Activated T-cell treated with anti-CD3 and anti-CD28 coated beads, Interleukin-2, amount 50 U/mL, for 1 hour (primary cell): ENCODE results near the gene RBM15B.

ENCODE experiments used
- DNase-seq: peaks from one replicate; pipeline ENCODE4 v3.0.0-alpha.2; 2020

RBM15B gene

DNA sequence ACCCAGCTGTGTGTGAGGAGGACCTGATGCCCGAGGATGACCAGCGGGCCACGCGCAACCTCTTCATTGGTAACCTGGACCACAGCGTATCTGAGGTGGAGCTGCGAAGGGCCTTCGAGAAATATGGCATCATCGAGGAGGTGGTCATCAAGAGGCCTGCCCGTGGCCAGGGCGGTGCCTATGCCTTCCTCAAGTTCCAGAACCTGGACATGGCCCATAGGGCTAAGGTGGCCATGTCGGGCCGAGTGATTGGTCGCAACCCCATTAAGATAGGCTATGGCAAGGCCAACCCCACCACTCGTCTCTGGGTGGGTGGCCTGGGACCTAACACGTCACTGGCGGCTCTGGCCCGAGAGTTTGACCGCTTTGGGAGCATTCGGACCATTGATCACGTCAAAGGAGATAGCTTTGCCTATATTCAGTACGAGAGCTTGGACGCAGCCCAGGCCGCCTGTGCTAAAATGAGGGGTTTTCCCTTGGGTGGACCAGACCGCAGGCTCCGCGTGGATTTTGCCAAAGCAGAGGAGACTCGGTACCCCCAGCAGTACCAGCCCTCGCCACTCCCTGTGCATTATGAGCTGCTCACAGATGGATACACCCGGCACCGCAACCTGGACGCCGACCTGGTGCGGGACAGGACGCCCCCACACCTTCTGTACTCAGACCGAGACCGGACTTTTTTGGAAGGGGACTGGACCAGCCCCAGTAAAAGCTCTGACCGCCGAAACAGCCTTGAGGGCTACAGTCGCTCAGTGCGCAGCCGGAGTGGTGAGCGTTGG lies 1.5 kb downstream of the RBM15B start:
- no peak for DNase-seq

DNA sequence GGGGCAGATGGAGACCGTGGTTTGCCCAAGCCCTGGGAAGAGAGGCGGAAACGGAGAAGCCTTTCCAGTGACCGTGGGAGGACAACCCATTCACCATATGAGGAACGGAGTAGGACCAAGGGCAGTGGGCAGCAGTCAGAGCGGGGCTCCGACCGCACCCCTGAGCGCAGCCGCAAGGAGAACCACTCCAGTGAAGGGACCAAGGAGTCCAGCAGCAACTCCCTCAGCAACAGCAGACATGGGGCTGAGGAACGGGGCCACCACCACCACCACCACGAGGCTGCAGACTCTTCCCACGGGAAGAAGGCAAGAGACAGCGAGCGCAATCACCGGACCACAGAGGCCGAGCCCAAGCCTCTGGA lies 2.0 kb downstream of the RBM15B start:
- no peak for DNase-seq

DNA sequence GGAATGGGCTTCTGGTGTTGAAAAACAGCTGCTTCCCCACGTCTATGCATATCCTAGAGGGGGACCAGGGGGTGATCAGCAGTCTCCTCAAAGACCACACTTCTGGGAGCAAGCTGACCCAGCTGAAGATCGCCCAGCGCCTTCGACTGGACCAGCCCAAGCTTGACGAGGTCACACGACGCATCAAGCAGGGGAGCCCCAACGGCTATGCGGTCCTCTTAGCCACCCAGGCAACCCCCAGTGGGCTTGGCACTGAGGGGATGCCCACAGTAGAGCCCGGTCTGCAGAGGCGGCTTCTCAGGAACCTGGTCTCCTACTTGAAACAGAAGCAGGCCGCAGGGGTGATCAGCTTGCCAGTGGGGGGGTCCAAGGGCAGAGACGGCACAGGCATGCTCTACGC lies 2.5 kb downstream of the RBM15B start:
- no peak for DNase-seq

DNA sequence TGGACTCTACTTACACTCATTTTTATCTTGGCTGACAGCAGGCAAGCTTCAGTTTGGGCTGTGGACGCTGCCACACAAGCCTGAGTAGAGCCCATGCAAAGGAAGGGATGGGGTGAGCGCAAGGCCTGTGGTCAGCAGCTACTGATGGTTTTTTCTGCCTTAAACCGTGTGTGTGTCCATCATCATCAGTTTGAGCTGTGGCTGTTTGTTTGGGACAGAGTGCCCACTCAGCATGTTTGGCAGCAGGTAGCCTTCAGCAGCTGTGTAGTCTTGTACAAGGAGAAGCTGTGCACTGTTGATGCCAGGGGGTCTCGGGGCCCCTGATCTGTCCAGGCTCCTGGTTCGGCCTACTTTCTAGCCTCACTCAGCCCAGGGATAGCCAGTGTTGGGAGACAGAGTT lies 3.5 kb downstream of the RBM15B start:
- no peak for DNase-seq

DNA sequence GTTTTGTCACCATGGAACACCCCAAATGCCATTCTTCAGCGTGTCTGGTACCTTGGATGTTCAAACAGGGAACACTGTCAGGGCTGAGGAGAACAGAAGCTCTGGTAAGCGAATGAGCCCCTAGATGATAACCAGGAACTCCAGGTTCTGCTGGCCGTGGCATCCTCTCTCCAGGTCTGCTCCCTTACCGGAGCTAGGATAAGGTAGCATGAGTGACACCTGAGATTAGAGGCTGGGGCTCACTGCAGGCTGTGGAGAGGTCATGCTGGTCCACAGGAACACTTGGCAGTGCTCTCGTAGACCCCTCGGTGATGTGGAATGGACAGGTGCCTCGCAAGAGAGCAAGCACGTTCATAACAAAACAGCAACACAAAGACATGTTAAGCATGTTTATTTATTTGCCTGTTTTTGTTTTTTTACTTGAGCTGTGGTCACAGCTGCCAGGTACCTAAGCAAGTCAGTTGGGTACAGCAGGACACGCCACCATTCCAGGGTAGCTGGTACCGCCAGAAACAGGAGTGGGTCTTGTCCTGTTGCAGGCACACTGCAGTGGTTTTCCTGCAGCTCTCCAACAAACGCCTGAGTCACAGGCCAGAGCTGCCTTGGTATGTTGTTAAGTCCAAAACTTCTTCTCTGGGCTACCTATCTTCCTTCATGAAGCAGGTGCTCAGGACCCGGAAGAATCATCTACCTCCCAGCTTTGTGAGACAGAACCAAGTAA lies 4.6 kb downstream of the RBM15B start:
- DNase-seq: no peak

DNA sequence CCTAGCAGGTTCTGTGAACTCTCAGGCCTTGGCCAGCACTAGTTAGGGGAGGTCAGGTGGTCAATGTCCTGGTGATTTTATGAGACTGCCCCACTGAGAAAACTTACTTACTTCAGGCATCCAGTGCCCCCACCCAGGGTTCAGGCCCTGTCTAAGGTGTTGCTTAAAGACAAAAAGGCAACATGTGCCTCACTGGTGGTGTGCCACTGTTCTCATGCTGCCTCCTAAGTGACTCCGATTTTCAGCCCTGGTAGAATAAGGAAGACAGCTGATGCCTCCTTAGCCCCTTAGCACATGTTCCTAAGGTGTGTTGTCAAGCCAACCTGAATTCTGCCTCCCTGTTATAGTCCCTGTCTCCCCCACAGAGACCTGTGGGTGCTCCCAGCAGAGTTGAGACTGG lies 5.3 kb downstream of the RBM15B start:
- DNase-seq: no peak

DNA sequence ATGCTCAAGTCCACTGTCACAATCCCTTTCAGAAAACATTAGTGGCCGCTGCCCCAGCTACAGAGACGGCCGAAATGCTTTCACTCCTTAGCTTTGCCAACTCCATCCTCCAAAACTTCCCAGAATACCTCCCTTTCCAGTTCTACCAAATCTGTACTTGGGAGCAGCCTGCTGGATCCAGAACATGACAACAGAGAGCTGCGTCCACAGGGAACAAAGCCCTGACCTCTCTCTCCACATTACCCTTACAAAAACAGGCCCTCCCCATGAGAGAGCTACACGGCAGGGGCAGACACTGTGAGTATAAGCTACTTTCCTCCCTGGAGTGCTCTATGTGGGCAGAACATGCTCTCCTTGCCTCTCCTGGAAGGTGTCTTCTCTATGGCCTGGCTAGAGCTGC lies 6.3 kb downstream of the RBM15B start:
- DNase-seq: no peak

DNA sequence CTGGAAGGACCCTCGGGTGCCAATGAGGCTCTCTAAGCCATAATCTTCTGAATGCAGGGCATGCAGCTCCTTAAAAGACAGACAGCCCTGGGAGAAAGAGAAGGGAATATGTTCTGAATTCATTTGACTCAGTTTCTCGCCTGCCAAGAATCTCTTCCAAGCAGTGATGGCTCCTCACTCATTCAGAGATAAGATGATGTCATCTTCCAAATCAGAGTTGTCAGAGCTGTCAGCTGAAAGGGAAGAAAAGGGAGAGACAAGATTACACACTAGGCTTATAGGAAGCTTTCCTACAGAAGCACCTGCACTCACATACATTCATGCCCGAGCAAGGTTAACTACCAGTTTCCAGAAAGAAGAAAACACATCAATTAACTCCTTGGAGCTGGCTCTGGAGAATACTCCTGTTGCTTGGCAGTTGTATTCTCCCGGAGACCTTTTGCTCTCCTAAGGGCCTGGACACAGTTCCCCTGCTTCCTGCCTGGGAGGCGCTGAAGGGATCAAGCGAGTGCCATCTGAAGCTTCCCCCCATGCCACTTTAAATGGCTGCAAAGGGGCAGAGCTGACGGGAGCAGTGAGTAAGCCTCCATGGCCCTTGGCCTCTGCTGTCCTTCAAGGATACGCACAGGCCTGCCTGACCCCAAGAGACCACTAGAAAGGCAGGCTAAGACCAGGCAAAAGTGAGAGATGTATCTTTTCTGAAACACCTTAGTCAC lies 7.7 kb downstream of the RBM15B start:
- DNase-seq: no peak

DNA sequence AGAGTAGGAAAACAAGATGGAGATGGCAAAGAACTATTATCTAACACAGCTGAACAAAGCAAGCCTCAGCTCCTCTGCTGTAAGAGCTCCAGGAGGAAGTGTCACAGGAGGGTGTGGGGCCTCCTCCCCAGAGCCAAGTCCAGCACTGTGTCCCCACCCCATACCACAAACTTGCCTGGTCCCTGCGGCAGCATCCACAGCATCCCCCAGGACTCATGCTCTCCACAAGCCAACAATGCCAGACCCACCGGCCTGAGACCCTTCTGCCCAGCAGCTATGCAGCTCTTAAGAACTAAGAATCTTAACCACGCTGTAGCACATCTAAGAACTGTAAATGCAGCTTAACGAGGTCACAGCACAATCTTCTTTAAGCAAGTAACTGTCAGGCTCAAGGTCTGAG lies 9.1 kb downstream of the RBM15B start:
- DNase-seq: no peak

DNA sequence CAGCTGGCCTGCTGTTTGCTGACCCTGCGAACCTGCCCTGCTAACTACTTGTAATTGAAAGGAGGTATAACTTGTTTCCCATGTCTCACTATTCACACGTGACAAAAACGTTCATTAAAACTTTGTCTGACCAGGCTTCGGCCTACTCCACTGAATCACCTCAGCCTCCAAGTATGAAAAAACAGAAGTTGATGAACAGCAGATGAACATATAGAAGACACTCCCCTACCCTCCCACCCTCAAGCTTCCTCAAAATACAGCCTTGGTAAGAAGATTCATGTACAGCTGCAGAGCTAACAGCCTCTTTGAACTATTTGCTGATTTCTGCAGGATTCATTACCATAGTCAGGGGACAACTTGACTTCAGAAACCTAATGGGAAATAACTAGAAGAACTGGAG lies 10.7 kb downstream of the RBM15B start:
- DNase-seq: no peak

DNA sequence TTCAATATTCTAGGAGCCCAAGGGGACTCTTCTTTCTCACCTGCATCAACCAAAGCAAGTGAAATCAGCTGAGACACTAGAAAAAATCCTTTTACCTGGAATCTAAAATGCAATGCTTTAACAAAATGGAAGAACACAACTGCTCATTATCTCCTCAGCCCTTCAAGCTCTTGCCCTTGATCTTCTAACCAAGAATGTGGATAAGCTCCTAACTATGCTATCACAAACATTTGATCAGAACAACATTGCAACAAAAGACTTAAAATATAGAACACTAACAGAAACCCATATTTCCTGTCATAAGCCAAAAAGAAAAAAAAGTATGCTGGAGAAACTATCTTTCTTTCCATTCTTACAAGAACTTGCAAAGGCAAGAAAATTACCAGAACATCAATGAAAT lies 12.6 kb downstream of the RBM15B start:
- no peak for DNase-seq

DNA sequence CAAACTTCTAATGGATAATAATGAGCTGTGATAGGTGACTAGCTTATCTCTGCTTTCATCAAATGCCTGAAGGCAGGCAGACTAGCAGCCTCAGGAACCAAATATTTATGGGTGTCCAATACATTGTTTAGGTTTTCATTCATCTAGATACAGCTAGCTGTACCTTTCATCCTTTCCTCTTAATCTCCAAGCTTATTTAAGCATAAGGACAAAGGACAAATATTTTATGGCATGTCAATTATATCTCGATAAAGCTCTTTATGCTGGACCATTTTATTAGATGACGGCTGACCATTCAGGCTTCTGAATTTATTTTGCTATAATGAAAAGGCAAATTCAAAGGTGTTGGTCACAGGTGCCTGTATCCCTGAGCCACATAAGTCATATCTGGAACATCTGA lies 16.9 kb downstream of the RBM15B start:
- DNase-seq: no peak

DNA sequence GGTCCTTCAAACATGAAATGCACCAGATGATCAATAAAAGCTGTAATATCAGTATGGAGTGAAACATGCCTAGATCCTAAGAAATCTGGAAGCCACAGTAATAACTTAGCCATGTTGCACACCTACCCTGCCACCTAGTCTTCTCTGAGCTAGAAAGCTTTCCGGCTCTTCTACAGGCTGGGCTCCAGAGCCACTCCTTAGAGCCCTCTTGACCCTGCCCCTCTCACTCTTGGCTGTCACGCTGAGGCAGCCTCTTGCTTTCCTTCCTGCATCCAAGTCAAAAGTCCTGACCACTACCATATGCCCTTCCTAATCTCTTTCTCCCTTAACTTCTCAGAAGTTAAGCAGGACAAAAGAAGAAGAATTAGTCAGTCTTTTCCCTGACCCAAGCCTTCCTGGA lies 17.7 kb downstream of the RBM15B start:
- no peak for DNase-seq

DNA sequence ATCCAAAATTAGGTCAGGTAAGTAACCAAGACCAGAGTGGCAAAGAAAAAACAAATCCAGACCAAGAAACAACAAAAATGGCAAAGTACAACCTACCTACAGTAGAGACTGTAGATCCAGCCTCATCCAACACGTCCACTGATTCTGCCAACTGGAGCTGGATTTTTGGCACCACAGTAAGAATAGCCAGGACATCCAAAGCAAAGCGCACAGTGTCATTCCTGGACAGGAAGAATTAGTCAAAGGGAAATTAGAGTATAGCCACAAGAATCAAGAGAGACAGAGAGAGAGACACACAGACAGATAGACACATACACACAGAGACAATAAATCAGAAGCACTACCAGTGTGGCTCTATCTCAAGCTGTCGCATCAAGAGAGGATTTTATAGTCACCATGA lies 31.1 kb downstream of the RBM15B start:
- no peak for DNase-seq

DNA sequence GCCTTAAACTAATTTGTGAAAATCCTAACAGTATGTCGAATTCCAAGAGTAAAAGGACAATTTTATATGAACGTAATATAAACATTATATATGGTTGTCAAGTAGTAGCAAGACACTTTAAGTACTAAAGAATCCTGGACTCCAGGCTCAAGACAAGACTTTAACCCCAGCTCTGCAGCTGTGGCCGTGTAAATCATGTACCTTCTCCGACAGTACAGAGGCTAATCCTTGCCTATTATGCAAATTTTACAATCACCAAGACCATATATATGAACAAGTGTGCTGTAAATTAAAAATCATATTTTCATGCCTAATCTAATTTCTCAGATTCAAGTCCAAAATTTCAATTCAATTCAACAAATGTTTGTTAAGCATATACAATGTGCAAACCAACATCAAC lies 35.8 kb downstream of the RBM15B start:
- DNase-seq: no peak

DNA sequence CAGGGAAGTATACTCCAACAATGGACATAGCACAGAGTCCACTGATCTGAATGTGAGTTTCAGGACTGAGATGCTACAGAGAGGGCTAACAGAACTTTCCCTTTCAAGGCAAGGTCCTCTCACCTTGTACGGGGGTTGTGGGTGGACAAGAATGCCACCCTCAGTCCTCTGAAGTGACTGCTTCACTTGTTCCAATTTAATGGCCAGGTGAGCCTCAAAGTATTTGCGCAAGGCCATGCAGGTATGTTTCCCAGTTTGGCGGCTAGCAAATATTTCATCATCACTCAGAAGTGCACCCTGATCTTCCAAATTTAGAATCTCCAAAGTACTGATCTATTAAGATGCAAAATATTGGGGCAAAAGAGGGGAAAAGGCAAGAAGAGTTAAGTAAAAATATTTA lies 38.1 kb downstream of the RBM15B start:
- no peak for DNase-seq

DNA sequence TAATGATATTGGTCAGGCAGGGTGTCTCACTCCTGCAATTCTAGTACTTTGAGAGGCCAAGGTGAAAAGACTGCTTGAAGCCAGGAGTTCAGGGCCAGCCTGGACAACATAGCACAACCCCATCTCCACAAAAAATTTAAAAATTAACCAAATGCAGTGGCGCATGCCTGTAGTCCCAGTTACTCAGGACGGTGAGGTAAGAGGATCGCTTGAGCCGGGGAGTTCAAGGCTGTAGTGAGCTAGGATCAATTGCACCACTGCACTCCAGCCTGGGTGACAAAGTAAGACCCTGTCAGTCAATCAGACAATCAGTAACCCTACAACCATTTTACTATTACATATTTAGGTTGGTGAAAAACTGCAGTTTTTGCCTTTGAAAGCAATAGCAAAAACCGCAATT lies 43.0 kb downstream of the RBM15B start:
- DNase-seq: no peak

DNA sequence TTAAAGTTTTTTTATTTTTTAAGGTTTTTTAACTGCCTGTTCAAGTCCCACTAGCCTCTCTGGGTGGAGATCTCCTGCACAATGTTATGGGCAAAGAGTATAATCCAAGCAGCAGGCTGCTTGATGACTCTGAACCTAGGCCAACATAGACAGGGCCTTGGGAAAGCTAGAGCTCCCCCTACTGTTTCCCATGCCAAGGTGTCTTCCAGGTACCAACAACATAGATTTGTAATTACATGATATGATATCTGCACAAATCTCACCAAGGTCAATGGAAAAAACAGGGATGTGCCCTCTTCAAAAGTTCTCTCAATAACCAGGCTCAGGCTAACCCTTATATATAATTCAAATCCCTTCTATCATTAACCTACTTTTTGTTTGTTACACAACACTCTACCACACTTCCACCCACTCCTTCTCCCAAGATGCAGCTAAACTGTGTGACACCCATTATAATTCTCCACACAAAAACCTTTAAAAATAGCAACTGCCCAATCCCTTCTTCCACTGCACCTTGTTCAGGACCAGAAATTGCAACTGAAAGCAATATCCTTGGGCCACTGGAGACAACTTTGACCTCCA lies 43.8 kb downstream of the RBM15B start:
- no peak for DNase-seq

DNA sequence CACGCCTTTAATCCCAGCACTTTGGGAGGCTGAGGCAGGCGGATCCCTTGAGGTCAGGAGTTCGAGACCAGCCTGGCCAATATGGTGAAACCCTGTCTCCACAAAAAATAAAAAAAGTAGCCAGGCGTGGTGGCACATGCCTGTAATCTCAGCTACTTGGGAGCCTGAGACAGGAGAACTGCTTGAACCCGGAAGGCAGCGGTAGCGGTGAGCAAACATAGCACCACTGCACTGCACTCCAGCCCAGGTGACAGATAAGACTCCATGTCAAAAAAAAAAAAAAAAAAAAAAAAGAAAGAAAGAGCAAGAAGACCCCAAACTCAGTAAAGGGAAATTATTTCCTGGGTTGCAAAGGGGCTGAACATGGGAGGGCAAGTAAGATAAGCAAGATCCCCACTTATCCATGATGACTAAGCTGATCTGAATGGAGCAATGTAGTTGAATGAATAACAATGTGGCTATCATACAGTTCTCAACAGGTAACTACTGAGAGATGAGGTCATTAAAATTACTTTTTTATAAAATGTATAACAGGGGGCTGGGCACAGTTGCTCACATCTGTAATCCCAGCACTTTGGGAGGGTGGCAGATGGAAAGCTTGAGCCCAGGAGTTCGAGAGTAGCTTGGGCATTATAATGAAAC lies 46.0 kb downstream of the RBM15B start:
- DNase-seq: no peak

DNA sequence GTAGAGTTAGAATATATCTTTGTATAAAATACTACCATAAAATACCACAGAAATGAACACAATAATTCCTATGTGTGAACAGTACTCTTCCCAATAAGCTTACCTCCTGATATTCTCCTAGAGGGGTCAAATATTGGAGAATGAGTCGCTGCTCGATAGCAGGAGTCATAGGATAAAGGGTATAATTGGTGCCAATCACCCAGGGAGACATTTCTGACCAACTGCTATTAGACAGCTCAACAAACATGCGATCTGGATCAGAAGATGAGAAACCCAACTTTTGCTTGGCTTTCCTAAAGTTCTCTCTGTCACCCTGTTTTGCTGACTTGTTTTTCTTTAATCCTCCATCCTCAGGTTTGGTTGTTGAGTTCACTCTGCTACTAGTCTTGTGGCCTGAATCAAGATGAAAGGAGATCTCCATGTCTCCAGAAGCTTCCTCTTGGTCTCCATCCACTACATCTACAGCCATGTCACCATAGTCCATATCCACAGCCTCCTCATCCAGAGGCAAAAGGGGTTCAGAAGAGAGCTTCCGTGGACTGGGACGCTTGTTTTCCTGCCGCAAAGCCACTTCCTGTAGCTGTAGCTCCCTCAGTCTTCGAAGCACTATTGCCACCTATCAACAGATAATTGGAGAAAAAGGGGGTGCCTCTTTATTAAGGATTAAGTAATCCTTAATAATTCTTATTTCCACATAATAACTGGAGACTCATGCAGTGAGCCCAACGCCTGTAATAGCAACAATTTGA lies 50.4 kb downstream of the RBM15B start:
- no peak for DNase-seq

DNA sequence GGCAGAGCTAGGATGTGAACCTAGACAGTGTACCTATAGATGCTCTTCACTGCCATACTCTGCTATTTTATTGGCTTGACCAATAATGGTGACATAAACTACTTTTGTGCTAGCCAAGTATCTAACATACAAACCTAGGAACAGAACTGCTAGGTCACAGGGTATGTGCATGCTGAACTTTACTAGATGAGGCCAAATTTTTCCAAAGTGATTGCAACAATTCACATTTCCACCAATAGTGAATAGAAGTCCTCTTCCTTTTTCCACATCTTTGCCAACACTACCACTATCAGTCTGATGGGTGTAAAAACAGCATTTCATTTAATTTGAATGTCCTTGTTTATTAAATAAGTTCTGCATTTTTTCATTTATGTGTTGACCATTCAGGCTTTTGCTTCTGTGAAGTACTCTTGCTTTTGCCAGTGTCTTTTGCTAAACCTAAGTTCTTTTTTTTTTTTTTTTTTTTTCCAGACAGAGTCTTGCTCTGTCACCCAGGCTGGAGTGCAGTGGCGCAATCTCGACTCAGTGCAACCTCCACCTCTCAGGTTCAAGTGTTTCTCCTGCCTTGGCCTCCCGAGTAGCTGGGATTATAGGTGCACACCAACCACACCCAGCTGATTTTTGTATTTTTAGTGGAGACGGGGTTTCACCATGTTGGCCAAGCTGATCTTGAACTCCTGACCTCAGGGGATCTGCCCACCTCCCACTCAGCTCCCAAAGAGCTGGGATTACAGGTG lies 54.6 kb downstream of the RBM15B start:
- DNase-seq: no peak
